NOMO-1 treated with DMSO at 0.1 percent for 48 hours (cell line): ENCODE data around the gene CAPN14.

ENCODE experiments used
- DNase-seq: peaks from one replicate; lab custom pipeline; 2025; ENCODE audit not compliant: unreplicated experiment; lab: John Stamatoyannopoulos, UW

The CAPN14 gene

GRCh38 chr2:31217465-31218200 is at the start of gene CAPN14:
Gene CAPN14 (minus strand): TSS chr2:31217515. CDS start chr2:31205447, 12,068 bp downstream.
- no peak for DNase-seq

DNA sequence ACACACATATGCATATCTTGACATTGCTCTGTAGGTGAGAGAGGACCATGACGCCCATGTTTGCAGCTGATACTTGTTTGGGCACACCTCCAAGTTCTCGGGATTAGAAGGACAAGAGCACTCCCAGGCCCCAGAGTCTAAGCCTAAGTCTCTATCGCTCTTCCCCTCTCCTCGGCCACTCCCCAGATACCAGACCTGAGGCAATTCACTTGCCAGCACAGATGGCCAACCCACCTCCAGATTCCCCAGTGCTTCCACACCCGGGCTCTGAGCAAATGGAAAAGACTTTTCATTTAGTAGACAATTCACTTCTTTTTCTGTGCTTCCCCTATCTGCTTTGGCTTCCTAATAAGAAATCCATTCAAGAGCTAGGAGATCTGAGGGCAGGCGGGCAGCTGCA is 49.5 kb upstream of the CAPN14 start:
- DNase-seq, result no peak

GRCh38 chr2:31265234-31265633 is 47.9 kb upstream of the CAPN14 start:
- DNase-seq, result no peak

DNA sequence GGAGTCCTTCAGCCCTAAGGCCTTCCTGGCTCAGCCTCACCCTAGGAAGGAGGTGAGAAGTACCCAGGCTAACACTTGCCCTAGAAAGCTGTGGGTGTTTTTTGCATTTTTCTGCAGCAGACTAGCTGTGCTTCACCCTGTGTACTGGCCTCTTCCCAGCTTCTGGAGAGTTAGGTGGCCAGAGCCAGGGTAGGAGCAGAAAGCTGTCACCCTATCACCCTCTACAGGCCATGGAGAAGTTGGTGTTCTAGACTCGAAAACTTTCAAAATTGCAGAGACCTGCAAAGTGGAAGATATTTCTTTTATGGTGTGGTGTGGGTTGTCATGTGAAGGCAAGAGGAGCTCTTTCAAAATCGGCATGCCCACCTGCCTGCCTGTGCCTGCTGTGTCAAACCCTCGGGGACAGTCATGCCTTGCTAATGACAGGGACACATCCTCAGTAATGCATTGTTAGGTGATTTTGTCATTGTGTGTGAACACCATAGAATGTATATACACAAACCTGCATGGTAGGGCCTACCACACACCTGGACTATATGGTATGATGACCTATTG is 46.4 kb upstream of the CAPN14 start:
- DNase-seq, result no peak

DNA sequence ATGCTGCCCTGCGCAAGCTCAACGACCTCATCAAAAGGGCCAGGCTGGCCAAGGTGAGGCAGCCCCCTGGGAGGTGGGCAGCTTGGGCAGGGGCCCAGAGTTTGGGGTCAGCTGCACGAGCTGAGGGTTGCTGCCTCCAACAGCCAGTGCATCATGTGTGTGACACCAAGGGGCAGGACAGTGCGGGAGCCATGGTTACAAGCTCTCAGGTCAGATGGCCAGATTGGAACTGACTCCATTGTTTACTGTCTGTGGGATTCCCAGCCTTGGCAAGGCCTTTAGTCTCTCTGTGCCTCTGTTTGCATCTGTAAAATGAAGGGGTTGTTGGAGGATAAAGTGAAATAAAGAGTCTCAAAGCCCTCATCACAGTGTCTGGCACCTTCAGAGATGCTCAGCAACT is 43.6 kb upstream of the CAPN14 start:
- no peak for DNase-seq

DNA sequence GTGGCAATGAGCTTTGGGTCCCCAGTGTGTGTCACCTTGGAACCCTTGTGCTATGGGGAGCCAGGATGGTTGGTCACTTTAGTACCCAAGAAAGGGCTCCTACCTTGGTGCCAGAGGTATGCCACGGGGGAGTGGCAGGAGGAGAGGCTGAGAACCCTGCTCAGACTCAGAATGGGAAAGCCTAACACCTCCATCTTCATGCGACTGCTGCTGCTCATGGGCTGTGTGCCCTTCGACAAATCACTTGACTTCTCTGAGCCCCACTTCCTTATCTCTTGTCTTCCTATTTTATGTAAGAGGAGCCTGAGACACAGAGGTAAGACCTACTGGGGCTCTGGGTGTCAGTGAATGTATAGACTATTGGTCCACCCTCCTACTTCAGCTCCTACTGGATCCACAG is 41.8 kb upstream of the CAPN14 start:
- DNase-seq, result no peak

DNA sequence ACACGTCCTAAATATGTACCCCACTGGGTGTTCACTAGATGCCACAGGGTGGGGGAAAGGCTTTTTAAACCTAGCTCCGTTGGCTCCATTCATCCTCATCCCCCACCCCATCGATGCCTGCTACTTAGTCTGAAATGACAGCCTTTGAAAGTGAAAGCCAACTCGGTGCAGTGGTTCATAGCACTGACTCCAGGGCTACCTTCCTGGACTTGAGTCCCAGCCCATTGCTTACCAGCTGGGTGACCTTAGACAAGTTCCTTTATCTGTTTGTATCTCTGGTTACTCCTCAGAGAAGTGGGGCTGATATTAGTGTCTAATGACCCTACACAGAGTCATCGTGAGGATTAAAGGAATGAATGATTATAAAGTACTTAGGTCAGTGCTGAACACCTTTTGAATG is 41.0 kb upstream of the CAPN14 start:
- no peak for DNase-seq

DNA sequence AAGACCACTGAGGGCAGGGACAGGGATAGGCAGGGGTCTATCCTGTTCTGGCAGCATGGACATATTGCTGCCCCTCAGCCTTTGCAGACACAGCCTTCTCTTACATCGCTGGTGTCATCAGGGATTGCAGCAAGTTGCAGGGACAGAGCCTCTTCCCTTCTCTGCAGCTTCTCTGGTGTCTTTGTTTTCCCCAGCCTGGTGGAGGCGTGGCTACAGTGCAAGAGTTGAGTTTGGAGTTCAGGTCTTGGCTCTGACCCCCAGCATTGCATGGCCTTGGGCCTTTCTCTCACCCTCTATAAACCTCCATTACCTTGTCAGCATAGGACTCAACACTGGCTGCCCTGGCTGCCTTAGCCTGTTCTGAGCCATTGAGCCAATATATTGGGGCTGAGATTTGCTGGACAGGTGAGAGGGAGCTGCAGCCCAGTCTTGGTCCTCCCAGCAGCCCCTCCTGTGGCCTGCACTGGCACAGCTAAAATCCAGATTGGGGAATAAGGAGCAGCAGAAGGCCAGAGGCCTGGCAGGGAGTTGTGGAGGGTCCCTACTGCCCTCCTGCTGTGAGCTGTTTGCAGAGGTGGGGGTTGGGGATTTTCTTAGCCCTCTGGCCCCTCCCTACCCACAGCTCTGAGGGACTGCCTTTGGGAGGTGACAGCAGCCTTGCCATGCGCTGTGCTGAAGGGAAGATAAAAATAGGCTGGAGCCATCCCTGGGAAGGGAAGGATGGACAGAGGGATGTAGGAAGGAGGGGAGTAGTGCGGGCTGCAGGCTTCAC is 39.5 kb upstream of the CAPN14 start:
- DNase-seq, result no peak

DNA sequence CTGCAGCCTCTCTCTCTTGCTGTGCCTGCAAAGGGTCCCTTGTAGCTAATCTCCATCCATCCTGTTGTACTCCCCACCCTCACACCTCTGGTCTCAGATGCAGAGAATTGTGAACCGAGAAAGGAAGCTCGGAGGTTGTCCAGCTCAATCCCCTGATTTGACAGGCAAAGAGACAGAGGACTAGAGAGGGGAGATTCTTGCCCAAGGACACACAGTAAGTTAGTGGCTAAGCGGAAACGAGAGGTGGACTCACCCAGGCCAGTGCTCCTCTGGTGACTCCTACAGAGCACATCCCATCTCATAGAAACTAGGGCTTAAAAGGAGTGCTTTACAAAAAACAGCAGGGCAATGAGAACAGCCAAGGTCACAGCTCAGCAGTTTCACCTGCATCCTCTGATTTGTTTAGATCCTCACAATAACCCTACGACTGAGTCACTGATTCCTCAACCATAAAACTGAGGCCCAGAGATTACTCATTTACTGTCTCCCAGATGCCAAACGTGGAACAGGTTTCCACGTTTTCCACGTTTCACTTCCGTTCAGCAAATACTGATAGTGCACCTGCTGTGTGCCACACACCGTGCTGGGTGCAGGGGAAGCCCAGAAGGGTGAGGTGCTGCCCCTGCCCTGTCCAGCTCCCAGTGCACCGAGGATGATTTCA is 38.7 kb upstream of the CAPN14 start:
- DNase-seq, result no peak

DNA sequence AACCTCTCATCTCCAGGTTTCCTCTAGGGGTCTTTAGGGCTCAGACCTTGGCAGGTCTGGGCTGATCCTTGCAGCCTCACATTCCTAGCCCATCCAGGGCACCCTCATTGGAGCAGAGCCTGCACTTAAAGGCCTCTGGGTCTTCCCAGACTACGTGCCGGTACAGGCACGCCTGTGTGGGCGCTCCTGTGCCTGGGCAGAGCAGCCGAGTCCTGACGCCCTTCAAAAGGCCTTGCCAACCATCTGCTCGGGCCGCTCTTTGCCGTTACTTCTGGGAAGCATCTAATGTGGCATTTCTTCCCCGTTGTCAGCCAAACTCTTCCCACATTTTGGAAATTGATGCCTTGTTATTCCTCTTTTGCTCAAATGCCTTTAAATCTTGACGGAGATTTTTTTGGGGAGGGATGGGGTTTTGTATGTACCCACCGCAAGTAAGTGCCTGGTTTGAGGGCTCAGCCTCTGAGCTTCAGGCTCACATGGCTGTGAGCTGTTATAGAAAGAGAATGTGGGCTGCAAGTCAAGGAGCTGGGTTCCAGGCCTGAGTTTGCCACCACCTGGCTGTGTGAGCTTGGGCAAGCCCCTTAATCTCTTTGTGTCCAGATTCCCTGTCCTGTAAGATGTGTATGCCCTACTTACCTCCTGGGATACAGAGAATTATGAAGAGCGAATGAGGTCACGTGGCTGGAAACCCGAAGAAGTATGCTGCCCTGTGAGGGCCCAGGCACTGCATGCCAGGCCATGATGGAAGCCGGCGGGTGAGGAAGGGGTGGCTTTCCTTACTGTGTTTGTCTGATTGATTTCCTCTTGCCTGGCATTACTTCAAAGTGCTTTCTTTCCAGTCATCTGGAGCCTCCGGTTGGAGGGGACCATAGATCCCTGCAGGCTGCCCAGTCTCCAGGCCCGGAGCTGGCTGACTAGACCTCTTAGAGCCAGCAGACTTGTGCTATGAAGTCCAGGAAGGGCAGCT is 37.2 kb upstream of the CAPN14 start:
- DNase-seq, result no peak

DNA sequence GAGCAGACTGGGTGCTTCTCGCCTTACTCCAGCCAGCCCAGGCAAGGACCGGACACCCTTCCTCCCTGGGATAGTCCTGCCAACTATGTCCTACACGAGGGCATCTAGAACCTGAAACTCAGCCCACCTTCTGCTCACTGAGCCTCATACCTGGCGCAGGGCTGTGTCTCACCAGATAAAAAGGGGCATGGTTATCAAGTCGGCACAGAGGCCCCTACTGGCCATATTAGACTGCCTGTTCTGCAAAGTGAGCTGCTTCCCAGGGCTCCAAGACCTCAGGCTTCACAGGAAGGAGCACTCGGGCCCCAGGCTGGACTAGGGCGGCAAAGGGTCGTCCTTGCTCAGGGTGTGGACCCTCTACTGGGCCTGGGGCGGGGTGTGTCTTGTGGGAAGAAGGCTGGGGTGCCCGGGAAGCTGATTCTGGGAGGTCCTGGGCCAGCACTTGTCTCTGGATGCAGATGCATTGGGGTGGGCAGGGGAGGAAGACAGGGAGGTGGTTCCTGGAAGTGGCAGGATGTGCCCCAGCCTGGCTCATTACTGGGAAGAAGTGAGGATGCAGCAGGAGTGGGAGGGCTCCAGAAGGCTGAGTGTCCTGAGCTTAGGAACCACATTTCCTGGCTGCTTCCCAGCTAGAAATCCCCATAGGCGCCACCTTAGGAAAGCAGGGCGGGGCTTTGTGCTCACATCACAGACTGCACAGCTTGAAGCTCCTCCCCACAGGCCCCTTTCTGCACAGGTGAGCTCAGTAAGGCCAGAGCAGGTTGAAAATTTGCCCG is 36.2 kb upstream of the CAPN14 start:
- no peak for DNase-seq

GRCh38 chr2:31251851-31252250 is 34.5 kb upstream of the CAPN14 start:
- DNase-seq, result no peak

GRCh38 chr2:31251018-31251417 is 33.7 kb upstream of the CAPN14 start:
- DNase-seq, result no peak

DNA sequence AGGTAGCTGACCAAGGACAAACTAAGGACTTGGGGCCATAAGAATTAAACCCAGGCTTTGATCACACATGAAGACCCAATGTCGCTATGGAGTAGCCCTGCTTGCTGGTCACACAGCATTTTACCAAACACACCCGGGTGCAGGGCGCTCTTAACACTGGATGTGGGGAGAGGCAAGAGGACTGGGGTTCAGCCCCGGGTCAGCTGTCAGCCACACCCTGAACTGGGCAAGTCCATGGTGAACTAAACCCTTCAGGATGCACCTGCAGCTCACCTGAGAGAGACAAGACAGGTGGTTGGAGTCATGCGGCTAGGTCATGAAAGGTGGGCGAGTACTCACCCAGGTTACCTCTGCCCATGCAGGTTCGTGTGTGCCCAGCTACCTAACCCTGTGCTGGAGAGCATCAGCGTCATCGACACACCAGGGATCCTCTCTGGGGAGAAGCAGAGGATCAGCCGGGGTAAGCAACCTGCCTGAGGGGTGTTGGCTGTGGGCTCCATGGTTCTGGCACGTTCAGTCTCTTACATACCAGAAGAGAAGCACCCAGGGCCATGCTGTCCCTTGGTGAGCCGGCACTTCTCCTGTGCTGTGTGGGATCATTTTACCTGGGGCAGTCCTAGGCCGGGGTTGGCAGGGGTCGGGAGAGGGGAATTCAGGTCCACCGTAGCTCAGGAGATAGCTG is 31.8 kb upstream of the CAPN14 start:
- no peak for DNase-seq

- no peak for DNase-seq
These were observed 30.8 kb upstream of the CAPN14 start for GRCh38 chr2:31248139-31248538.

DNA sequence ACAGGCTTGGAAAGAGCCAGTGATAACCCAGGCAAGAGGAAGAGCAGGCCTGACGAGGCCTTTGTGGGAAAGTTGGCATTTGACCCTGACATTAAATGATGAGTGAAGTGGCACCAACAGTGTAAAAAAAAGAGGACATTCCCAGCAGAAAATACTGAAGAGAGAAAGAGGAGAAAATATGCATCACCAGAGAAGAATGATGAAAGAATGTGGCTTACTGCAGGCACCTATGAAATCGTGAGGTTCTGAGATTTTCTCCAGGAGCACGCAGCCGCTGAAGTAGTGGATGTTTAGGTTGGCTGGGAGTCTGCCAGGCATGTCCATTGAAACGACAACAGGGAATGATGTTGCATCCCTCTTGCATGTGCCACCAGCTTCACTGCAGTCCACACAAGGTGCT is 30.4 kb upstream of the CAPN14 start:
- no peak for DNase-seq

- no peak for DNase-seq
These were observed 29.0 kb upstream of the CAPN14 start for GRCh38 chr2:31246184-31246852.

GRCh38 chr2:31244101-31244500 is 26.8 kb upstream of the CAPN14 start:
- no peak for DNase-seq

DNA sequence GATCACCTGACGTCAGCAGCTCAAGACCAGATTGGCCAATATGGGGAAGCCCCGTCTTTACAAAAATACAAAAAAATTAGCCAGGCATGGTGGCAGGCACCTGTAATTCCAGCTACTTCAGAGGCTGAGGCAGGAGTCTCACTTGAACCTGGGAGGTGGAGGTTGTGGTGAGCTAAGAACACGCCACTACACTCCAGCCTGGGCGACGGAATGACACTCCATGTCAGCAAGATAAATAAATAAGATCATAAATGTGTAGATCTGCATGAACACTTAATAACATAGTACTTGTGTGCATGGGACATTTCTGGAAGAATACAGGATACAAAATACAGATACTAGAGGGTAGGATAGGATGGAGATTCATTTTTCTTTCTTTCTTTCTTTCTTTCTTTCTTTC is 25.7 kb upstream of the CAPN14 start:
- DNase-seq, result no peak
